Non-pigmented ciliary epithelial cell (primary cell): ENCODE measurements around the gene ORMDL1.
"Not testable (repeated sequence)": the region's sequence is repeated elsewhere in the genome, so short reads cannot be mapped to it uniquely, and the experiment has no call there.

ENCODE experiments used
- DNase-seq: peaks from one replicate; pipeline ENCODE4 v3.0.0-alpha.2; 2010; ENCODE audit warnings: low read depth

ORMDL1 gene

DNA sequence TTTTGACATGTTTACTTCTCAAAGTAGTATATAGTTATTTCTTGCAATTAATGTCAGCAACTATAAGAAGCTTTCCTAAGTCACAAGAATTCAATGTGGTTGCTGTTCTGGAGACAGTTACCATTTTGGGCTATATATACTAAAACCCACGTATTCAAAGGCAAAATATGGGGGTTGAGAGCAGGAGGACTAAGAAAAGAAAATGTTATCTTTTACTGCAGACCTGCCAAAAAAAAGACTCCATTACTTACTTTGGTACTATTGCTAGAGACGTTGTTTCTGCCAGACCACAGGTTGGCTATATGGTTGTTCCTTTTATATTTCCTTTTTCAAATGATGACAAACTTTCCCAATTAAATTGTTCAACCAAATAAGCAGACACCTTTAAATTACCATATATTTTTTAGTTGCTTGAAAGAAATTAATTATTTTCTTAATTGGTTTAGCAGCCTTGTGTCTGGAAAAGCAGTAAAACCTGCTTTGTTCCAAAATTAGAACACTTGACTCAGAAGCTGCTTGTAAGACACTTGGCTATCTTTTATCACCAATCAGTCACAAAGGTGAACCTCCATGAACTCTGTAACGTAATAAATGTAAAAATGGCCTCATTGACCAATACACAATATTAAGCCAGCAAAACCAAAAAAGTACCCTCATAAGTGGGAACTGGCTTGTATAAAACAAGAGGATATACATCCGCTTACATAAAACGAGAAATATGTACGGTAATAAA is 13.4 kb downstream of the ORMDL1 start:
- DNase-seq = no peak

DNA sequence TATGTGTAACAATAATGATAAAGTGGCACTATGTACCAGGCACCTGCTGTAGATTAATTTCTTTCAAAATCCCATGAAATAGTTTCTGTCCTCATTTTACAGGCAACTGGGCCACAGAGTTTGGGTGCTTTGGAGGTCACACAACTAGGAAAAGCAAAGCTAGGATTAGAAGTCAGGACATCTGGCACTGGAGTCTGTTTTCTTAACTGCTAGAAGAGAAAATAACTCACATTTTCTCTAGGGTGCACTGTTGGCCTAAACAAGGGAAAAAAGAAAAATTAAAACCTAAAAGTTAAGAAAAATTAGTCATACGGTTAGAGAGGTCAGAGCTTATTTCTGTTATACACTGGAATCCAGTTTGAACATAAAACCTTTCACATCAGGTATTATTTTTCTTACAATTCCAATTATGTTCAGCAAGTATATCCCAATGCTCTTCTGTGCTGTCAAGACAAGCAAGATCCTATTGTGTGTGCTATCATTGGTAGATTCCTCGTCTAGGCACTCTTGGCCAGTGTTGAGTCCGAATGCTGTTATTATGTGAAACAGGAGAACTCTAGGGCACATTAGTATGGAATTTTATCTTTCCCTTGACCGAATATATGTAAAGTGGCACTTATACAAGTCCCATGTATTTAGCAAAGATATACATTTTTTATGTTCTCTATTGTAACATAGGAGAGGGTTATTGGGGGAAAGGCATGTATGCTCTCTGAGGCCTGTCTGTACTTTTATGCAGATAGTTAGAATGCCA is 20.1 kb downstream of the ORMDL1 start:
- DNase-seq = no peak

DNA sequence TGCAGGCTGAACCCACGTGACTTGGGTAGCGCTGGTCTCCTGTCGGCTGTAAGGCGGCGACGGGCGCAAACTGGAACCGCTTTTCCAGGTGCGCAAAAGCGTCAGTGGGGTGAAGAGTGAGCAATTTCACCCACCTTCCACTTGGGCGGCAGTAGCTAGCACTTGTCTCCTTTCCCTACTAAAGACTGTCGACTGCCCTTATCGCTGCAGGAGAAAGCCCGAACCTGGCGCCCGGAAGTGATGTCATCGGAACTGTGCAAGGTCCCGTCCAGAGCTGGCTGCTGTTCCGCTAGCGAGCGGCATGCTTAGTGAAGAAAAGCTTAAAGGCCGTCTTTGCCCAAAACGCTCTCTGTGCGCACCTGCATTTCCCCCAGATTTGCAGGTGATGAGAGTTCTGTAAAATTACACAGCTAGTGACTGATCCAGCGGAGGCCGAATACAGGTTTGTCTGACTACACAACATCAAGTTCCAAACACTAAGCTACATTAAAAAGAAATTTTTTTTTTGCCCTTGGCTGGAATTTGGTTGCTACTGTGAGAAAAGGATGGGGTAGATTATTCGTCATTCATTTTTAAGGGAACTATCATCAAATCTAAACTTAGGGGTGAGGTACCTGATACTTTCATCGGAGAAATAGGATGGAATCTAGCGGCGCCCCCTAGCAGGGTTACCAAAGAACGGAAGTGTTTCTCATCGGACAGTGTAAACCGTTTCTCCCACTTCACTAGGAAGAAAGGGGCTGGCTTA is 21.4 kb downstream of the ORMDL1 start, which contains the start of gene OSGEPL1:
TSS of gene OSGEPL1 (minus strand) at position 242 of the 748 bp plus-strand sequence. CDS start 1,152 bp downstream, outside the sequence.
- peak; percentile 64 for DNase-seq

DNA sequence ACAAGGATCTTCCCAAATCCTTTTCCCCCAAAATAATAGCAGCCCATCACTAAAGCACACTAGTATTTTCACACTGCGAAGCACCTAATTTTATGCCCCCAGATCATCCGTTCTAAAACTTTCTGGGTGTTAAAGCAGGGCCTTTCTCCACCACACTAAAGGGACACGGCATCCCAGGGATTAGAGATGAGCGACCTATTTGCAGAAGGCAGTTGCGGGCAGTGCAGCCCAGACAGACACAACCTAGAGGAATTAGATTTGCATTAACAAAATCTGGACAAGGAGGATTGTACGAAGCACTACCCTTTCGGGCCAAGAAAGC is 21.9 kb downstream of the ORMDL1 start:
- no peak for DNase-seq

DNA sequence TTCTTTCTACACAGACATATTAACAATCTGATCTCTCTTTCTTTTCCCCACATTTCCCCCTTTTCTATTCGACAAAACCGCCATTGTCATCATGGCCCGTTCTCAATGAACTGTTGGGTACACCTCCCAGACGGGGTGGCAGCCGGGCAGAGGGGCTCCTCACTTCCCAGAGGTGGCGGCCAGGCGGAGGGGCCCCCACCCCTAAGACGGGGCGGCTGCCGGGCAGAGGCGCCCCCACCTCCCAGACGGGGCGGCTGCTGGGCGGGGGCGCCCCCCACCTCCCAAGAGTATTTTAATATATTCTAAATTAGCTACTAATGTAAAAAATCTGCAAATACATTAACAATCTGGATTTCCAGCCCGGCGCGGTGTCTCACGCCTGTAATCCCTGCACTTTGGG is 24.0 kb downstream of the ORMDL1 start:
- DNase-seq = not testable (repeated sequence)

DNA sequence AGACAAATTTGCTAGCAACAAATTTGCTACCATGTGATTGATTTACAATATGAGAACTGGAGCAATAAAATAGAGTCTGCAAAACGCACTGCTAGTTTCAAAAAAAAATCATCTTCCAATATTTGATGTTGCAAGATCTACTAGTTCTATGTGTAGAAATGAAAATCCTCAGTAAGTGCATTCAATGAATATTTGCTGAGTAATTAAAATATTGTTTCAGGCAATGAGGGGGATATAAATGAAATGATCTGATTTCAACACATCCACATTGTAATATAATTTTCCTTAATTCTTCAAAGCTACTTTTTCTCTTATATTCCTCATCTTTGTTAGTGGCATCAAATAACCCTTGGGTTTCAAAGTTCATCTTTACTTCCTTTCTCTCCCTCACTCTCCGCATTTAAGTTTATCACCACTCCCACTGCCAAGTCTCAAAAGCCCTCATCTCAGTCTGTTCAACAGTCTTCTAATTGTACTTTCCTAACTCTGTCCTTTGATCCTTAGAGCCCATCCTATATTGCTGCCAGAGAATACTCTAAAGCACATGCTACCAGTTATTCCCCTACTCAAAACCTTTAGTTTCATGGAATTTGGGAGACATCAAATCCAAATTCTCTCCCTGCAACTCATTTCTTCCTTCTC is 27.7 kb downstream of the ORMDL1 start:
- no peak for DNase-seq

DNA sequence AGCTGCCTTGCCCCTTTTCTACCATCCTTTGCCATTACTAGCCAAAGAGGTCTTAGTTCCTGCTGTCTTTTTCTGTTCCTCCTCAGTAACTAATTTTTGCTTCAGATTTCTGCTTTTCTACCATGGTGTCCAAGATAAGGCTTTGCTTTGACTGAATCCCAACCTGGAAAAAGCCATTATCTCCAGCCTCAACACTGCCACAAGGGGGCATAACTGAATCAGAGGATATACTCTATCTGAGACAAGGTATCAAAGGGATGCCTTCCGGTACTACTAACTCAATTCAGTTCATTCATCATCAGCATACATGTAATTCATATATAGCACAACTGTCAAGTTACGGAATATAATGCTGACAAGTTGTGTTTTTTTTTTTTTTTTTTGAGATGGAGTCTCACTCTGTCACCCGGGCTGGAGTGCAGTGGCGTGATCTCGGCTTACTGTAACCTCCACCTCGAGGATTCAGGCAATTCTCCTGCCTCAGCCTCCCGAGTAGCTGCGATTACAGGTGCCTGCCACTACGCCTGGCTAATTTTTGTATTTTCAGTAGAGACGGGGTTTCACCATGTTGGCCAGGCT is 33.0 kb downstream of the ORMDL1 start:
- DNase-seq = no peak

DNA sequence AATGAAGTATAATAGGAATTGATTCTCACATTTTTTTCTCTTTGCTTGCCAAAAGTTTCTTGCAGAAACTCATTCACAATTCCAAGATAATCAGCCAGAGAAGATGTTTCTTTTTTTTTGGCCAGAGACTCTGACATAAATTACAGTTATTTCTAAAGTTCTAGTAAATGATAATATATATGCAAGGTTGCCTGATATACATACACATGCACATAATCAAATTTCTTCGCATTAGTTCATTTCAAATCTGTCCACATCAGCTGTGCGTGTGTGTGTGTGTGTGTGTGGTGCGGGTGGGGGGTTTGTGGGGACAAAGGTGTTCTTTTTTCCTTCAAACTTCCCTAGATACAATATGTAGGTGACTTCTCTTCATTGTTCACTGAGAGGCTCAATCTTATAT is 54.7 kb downstream of the ORMDL1 start:
- no peak for DNase-seq

DNA sequence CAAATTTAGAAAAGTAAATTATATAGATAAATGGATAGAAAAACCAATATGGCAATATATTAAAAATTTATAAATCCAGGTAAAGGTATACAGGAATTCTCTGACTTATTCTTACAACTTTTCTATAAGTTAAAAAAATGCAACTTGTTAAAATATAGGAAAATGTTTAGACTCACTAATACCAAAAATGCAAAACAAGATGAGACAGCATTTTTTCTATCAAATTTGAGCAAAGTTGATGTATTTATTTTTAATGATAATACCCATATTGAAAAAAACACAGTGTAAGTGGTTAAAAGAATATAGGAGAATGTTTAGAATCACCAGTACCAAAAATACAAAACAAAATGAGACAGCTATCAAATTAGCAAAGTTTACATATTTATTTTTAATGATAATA is 57.3 kb downstream of the ORMDL1 start:
- no peak for DNase-seq

DNA sequence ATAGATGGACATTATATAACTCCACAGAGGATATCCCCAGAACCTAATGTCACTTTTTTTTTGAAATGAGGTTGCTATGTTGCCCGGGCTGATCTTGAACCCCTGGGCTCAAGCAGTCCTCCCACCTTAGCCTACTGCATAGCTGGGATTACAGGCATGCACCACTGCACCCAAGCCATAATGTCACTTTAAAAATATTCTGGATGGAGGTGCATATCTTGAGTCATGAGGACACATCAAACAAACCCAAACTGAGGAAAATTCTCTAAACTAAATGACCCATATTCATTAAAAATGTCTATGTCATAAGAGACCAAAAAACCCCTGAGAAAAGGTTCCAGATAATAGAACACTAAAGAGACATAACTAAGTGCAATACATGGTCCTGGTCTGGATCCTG is 57.9 kb downstream of the ORMDL1 start:
- DNase-seq = no peak

DNA sequence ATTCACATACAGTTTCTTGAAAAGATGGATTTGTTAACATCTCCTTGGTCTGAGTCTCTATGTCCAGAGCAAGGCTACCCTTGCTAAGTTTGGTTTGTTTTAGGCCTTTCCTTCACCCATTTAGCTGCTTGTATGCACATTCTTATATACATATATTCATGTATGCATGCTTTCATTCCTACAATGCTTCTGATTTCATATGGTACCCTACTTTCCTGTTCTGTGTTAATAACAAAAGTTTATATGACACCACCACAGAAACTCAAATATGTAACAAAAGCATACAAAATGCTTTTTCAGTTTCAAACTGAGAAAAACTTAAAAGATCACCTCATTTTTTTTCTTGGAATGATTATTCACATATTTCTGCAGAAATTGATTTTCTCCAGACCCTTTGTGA is 60.9 kb downstream of the ORMDL1 start:
- DNase-seq = no peak
